CD4-positive, alpha-beta T cell treated with Interleukin-15 for 1 hour (primary cell): ENCODE results near the gene FGA.
"Not testable (repeated sequence)": the region's sequence is repeated elsewhere in the genome, so short reads cannot be mapped to it uniquely, and the experiment has no call there.

ENCODE experiments used
- DNase-seq: peaks from one replicate; pipeline ENCODE4 v3.0.0-alpha.2; 2020

Gene FGA

GRCh38 chr4:154606728-154607723 lies 16.5 kb upstream of the FGA start:
- no peak for DNase-seq

- DNase-seq: no peak
Measured at GRCh38 chr4:154604696-154605200, 14.2 kb upstream of the FGA start.

DNA sequence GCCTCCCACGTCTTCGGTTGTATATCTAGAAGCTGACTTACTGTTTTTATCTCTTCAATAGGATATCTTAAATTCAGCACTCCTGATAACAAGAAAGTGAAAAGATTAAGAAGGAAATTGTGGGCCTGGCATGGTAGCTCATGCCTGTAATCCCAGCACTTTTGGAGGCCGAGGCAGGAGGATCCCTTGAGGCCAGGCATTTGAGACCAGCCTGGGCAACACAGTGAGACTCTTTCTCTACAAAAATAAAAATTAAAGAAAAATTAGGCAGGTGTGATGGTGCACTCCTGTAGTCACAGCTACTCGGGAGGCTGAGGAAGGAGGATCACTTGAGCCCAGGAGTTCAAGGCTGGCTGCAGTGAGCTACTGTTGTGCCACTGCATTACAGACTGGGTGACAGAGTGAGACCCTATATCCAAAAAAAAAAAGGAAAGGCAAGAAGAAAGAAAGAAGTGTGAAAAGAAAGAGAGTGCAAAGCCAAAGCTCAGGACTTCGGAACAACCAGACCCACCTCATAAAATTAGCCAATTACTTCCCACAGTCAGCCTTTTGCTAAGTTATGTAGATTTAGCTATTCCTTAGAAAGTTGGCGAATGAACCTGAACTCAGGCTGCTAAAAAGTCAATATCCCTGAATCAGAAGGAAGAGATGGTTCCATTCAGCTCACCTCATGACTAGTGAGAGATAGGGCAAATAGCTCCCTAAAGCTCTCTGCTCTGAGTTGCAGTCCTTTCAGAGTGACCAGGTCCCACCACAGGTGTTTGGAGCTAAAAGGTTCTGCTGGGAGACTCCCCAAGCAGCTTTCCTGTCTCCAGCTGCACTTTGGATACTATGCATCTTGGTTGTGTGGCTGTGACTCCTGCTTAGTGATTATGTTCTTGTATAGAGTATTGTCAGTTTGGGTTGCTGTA lies 12.7 kb upstream of the FGA start:
- DNase-seq: no peak

- DNase-seq: no peak
Measured at GRCh38 chr4:154602404-154603020, 12.0 kb upstream of the FGA start.

DNA sequence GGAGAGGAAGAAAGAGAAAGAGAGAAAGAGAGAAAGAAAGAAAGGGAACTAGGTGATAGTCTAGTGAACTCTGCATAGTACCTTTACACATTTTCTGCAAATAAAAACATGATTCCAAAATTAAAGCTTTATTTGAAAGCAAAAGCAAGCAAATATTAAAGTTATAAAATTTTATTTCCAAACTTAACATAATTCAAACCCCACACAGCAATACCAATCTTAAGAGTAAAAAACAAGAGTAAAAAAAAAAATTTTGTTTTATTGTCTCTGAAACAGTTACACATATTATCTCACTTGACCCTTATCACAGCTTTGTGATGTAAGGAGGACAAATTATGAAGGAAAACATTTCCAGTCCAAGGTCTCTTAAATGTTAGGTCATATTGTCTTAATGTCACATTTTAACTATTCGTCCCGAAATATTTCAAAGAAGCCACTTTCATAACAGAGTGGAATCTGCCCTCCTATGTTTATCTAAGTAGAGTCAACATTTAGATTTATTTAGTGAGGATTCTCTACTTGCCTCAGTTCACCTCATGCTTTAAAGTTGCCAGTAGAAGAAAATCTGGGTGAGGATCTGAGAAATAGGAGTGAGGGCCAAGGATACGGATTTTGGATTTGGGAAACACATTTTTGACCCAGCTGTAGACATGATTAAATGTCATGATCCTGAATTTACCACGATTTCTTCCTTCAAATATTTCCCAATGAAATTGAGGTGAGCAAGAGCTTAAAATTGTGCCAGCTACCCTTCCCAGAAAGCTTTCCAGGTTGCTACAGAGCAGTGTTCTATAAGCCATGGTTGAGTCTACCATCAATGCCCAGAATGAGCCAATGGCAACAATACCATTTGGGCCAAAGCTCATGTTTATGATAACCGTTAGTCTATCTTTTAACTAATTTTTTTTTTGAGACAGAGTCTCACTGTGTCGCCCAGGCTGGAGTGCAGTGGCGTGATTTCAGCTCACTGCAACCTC lies 7.5 kb upstream of the FGA start:
- DNase-seq: no peak

DNA sequence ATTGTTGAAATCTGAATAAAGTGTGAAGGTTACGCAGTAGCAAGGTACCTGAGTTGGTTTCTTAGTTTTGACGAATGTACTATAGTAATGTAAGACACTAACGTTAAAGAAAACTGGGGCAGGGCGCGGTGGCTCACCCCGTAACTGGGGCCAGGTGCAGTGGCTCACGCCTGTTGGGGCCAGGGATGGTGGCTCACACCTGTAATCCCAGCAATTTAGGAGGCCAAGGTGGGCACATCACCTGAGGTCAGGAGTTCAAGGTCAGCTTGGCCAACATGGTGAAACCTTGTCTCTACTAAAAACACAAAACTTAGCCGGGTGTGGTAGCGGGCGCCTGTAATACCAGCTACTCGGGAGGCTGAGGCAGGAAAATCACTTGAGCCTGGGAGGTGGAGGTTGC lies 6.7 kb upstream of the FGA start:
- not testable (repeated sequence) for DNase-seq

DNA sequence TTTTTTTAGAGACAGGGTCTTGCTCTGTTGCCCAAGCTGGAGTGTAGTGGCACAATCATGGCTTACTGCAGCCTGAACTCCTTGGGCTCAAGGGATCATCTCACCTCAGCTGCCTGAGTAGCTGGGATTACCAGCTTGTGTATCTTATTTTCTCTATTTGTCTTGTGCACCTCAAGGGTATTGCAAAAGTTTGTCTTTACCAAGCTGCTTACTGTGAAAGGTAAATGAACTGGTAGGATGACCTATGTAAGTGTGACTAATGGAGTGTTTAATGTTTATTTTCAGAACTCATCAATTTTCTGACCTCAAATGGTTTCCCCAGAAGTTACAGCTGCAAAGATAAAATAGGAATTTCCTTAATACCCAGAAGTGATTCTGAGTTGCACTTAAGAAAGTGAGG lies 5.3 kb upstream of the FGA start:
- DNase-seq: no peak

DNA sequence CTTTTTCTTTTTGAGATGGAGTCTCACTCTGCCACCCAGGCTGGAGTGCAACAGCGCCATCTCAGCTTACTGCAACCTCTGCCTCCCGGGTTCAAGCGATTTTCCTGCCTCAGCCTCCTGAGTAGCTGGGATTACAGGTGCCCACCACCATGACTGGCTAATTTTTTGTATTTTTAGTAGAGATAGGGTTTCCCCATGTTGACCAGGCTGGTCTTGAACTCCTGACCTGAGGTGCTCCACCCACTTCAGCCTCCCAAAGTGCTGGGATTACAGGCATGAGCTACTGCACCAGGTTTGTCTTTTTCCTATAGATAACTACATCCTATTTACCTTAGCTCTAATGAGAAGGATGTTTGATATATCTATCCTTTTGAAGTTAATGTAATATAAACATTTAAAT lies 3.8 kb upstream of the FGA start:
- not testable (repeated sequence) for DNase-seq

GRCh38 chr4:154593868-154594267 lies 3.3 kb upstream of the FGA start:
- no peak for DNase-seq

DNA sequence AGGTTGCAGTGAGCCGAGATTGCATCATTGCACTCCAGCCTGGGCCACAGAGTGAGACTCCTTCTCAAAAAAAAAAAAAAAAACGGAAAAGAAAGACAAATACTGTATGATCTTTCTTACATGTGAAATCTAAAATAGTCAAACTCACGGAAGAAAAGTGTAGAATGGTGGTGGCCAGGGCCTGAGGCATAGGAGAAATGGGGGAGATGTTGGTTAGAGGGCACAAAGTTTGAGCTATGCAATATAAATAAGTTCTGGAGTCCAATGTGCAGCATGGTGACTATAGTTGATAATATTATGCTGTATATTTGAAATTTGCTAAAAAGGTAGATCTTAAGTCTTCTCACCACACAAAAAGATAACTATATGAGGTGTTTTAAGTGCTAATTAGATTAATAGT lies 1.3 kb upstream of the FGA start:
- DNase-seq: no peak

GRCh38 chr4:154589296-154590197 lies 995 bp downstream of the FGA start:
- DNase-seq: no peak

GRCh38 chr4:154588198-154588597 lies 2.3 kb downstream of the FGA start:
- DNase-seq: no peak

GRCh38 chr4:154586296-154587033 lies 4.1 kb downstream of the FGA start:
- DNase-seq: no peak

DNA sequence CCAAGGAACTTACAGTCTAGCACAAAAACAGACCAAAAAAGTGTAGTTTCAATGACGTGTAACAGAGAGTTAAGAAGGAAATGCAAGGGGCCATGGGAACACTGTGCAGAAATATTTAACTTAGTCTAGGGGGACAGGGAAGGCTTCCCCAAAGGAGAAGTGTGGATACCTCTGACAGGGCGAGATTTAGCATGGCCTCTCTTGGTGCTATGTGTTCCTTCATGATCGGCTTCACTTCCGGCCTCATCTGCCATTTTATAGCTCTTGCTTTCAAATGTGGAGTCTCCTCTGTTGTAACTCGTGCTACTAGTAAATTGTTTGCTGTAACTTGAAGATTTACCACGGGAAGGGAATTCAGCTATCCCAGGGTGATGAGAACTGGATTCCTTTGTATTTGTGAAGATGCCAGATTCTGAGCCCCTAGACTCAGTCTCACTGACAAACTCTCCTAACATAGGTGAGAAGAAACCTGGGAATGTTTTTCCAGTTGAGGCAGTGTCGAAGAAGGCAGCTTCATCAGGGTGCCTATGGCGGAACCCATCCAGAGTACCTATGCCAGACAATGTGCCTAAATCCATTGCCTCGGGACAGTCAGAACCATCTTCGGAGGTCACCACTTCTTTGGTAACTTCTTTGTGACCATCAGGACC lies 5.0 kb downstream of the FGA start:
- DNase-seq: no peak

DNA sequence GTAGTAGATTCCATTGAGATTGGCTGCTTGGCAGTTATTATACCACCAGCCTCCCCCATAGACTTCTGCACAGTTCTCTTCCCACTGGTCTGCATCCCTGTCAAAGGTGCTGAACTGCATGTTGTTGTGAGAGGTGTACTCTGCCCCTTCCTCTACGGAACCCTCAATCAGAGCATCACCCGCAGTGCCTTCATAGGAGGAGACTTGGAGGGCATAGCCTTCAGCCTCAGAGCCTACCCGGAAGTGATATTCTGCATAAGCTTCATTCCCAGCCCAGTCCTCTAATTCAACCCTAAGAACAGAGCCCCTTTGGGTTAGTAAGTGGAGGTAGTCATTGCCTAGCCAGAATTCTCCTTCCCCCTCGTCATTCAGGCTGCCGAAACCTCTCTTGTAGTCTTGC lies 6.3 kb downstream of the FGA start:
- no peak for DNase-seq

- DNase-seq: no peak
Measured at GRCh38 chr4:154583677-154584076, 6.9 kb downstream of the FGA start.

- DNase-seq: no peak
Measured at GRCh38 chr4:154583230-154583629, 7.3 kb downstream of the FGA start.

DNA sequence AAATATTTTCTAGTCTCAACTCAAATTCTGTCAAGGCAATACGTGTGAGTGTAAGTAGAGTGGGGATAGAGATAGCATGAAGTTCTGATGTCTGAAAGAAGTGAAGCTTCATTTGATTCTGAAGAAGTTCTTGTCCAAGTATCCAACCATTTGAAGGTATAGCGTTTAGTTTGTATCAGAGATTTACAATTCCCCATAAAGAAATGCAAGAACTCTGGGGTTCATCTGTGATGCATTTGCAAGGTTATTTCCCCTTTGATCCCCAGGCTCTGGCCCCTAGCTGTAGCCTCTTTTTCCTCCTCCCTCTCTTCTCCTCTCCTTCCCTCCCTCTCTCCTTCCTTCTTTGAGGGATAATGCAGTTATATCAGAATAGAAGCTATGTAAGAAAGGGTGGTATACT lies 7.8 kb downstream of the FGA start:
- no peak for DNase-seq

DNA sequence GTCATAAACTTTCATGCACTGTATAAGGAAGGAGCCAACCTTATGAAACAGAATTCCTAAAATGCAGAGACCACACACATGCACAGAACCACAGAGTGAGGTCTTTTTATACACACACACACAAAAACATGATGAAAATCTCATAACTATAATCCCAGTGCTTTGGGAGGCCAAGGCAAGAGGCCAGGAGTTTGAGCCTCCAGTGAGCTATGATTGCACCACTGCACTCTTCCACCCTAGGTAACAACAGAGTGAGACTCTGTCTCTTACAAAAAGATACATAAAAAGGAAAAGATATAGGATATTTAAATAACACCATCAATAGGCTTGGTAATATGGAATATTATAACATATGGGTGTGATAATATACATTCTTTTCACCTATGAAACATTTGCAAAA lies 10.6 kb downstream of the FGA start:
- DNase-seq: no peak
